Stimulated activated CD8-positive, alpha-beta memory T cell treated with anti-CD3 and anti-CD28 coated beads, Interleukin-2, amount 100 ng/mL, for 1 hour (primary cell): ENCODE data around the gene PSMD11.

Source experiments
- DNase-seq, 2 donors: peaks; one replicate each; pipeline ENCODE4 v3.0.0-alpha.2; 2020; ENCODE audit warnings: low read depth in 2 of 2

Gene PSMD11

DNA sequence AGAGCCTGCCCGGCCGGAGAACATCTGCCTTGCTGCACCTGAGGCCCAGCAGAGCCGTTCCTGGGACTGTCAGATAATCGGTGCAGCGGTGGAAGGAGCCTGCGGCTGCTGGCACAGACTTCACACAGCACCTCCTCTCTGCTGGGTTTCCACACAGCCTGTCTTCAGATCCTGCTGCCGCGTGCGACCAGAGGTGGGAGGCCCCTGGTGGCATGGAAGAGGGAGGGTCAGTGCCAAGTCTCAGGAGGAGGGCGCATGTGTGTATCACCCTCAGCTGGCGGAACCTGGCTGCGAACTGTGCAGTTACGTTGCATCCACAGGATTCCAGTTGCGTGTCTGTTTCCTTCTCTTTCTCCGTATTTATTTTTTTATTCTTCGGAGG lies 45.8 kb downstream of the PSMD11 start:
- DNase-seq, result no peak

DNA sequence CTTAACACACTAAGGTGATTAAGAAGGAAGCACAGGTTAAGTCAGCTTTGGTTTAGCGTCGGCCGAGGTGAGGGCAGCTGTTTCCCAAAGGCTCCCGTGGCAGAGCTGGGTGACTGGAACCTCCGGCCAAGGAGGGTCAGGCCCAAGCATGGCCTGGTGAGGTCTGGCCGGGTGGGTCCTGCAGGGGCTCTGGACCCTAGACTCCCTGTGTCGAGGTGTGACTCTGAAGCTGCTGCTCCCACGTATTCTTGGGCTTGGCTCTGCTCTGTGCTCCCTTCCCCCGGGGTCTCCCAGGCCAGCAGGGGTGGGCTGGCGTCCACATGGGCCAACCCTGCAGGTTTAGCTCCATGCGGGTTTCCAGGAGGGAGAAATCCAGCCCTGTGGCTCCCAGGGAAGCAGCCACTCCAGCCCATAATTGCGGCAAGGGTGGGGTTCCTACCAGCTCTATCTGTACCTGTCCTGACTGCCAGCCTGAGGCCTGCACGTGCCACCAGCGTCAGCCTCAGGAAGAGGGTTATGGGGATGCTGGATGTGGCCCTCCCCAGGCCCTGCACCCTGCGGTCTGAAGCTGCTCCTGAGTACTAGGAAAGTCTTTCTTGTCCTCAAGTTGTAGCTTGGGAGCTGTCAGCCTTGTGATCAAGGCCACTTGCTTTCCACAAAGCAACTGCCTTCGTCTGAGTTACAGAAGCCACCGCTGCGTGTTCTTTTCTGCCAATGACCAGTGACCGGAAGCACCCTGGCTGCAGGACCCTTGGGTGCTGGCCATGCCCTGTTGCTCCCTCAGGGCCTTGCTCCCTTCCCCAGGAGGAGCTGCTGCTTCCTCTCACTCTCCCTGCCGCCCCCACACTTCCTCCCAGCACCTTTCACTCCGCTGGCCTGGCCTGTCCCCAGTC lies 47.3 kb downstream of the PSMD11 start:
- no peak for DNase-seq

DNA sequence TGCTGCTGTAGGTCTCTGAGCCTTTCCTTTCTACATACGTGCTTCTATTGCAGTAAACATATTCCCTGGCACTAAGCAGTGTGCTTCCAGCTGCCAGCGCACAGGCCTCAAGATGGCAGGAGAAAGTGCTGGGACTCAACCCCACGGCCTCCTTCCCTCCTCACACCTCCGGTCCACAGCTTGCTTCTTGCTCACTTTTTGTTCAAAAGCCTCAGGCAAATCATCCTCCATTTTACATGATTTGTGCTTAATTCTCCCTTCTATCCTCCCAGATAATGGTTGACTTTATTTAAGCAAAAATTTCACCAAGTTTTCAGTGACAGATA lies 47.9 kb downstream of the PSMD11 start:
- DNase-seq, result no peak

DNA sequence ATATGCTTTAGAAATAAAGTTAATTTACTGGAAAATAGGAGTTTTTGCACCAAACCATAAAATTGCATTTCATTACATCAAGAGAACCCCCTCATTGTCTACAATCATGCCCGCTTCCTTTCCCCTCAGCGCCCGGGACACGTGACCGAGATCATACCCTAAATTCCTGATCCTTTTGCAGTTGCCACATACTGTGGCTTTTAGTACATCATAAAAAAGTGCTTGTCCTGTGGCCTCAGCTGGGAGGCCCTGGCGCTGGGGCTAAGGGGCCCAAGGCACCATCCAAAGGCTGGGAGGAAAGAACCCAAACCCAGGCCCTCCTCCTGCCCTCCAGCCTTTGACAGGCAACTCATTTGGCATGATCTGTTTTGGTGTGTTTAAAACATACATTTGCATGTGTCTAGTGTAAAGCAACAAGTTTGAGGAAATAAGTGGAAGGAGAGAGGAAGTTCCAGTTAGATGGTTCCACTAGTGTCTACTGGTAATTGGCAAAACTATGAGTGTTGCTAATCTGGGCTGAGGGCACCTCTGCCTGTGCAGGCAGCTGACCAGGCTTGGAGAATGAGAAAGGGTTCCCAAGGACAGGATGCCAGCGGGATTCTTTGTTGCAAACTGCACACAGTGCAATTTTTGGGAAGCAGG lies 48.5 kb downstream of the PSMD11 start:
- DNase-seq, result no peak

DNA sequence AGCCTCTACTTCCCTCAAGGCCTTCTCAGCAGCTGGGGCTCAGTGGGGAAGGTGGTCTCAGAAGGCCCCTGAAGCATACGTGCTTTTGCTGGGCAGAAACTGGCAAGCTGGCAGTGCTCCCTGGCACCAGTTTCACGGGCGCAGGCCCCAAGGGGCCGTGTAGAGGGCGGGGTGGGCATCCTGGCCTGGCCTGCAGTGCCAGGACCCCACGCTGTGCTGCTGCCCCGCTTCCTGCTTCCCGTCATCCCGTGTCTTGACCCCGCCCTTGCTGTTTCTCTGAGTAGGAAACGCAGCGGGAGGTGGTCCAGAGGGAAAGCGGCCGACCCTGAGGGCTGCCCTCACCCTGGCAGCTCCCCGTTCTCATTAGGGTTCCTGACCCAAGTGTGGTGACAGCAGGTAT lies 49.3 kb downstream of the PSMD11 start:
- DNase-seq, result no peak

DNA sequence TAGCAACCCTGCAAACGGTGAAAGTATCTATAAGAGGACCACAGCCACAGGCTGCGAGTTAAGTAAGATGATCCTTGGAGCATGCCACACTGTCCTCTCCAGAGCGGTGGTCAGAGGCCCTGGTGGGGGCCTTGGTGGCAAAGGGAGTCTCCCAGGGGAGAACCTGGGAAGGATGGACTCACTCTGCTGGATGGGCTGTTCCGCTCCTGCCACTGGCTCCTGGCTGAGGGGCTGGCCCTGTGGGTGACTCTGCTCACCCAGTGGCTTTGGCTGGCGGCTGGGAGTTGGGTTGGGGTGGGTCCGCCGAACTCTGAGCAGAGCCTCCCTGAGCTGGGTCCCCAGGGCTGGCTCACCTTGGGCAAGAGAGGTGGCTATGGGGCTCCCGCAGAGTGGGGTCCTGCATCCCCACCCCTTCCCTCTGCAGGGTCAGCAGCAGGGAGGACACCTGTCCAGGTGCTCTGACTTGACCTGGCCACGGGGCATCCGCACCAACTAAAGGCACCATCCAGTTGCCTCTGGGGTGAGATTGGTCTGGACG lies 49.7 kb downstream of the PSMD11 start:
- no peak for DNase-seq

DNA sequence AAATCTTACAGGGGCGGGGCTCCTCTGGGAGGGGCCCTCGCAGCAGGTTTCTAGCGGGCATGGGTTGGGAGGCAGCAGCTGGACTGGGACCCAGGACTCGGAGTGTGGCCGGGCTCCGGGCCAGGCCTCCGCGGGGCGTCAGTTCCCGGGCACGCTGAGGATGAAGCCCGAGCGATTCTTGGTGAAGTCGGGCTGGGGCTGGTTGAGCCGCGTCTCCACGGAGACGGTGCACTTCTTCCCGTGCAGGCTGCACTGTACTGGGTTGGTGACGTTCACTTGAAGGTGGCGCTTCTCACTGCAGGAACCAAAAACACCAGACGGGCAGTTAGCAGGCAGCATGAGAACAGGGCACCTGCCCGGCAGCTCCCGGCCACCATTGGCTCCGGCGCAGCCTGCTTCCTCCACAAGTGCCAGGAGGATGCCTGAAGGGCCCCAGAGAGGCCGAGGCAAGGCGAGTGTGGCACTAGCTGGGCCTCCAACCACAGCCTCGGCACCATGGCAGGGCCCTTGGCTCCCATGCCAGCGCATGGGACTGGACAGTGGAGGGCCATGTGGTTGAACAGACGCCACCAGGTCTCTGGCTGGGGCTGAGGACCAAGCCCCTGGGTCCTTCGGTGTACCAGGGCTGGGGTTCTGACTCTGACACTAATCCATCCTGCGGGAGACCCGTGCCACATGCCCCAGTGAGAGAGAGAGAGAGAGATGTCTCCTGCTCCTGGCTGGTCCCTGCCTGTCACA lies 50.5 kb downstream of the PSMD11 start:
- no peak for DNase-seq

DNA sequence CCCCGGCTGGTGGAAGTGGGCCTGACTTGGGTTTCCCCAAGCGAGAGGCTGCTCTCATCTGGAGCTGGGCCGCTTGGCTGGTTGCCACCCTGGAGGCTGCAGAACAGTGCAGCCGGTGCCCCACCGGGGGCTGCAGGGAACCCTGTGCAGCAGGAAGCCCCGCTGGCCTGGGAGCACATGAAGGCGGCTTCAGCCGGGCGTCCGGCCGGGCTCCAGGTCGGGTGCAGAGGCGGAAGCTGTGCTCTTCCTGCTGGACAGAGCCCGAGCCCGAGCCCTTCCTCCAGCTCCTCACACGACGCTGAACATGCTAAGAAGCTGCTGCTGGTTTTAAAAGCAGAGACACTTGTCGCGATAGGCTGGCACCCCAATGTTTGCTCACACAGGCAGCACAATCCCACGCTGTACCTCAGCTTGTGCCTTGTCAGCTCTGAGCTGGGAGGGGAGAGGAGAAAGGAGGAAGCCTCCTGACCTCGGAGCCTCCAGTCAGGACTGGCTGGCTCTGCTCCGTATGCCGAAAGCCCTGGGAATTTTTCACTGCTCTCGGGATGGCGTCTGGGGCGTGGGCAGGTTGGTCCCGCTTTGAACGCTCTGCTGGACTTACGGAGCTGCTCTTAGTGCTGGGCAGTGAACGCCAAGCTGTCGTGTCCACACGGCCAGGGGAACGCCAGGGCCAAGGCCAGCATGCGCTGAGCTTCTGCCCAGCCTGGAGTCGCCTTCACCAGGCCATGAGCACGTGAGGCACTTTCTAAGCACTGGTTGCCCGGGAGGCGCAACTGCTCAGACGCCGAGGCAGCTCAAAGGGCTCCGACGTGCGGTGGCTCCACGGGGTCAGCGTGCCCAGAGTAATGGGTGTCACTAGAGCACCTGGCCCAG lies 51.3 kb downstream of the PSMD11 start:
- no peak for DNase-seq

DNA sequence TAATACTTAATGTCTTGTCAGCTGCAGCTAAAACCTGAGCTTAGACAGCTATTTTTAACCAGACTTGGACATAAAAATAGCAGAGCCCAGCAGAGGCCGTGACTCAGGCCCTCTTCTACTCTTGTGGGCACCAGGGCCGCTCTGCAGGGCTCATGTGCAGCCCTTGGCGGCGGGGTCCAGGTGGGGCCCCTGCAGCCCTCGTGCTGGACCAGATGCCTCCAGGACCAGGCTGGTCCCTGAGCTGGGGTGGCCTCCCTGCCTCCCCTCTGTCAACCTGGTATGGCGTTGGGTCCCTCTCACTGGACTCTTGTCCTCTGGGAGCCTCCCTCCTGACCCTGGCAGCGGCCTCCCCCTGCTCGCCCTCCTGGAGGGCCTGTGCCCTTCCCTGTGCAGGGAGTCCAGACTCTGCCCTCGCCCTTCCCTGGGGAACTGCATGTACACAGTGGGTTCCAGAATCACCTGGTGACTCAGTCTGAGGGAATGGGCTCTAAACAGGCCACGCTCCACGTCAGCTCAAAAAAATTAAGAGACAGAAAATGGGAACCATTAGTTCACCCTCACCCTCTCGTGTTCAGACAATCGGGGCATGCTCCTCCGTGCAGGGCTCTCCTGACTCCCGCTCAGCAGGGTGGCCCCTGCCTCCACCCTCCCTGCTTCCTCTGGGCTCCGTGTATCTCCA lies 52.2 kb downstream of the PSMD11 start:
- no peak for DNase-seq

DNA sequence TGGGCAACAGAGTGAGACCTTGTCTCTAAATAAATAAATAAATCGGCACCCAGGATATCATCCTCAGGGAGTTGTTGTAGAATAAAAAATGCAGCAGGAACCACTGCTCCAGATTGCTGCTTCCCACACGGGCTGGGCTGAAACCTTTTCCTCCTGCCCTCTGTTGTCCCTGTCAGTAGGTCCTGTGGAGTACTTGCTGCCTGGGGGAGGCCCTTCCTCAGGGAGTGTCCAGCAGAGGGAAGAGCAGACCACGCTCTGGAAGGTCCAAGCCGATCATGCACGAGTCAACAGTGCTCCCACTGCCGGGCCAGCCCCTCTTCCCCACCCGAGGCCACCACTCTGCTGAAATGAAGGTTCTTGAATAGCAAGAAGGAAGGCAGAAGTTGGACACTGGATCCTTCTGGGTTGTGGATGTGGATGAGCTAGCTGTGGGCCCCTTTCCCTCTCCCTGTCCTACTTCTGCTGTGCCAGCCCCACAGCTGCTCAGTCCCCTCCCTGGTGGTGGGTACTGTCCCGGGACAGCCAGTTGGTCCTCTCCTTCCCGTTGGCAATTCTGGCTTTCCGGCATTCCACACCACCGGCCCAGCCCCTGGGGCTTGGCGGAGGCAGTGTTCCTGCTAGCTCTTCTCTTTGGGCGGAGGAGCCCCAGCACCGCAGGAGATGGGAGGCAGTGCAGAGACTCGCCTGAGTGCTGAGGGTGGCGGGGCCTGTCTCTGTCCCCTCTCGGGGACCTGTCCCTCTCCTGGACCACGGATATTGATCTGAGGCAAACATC lies 53.3 kb downstream of the PSMD11 start:
- DNase-seq, result no peak

DNA sequence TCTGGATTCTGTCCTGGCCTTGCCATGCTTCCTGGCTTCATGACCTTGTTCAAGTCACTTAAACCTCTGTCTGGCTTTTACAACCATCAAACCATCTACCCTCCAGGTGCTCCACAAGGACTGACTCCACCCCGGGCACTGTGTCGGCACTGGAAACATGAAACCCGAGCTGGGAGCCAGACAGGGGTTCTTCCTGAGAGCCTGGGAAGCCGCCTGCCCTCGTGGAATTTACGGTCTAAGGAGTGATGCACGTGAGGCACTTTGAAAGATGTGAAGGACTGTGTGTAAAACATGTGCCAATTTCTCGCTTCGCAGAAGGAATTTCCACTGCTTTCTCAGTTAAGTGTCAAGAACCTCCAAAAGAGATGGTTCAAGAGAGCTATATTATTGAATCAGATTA lies 54.1 kb downstream of the PSMD11 start:
- no peak for DNase-seq

DNA sequence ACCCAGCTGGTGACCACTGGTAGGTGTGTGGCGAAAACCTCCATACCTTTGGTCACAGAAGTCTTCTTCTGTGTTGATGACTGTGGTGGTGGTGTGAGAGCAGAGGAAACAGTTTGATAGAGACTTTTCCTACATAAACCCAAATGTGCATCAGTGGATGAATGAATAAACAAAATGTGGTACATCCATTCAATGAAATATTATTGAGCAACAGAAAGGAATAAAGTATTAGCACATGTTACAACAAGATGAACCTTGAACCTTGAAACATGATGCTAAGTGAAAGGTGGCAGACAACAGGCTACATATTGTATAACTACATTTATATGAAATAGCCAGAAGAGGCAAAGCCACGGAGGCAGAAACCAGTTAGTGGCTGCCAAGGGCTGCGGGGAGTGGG lies 57.7 kb downstream of the PSMD11 start:
- no peak for DNase-seq

DNA sequence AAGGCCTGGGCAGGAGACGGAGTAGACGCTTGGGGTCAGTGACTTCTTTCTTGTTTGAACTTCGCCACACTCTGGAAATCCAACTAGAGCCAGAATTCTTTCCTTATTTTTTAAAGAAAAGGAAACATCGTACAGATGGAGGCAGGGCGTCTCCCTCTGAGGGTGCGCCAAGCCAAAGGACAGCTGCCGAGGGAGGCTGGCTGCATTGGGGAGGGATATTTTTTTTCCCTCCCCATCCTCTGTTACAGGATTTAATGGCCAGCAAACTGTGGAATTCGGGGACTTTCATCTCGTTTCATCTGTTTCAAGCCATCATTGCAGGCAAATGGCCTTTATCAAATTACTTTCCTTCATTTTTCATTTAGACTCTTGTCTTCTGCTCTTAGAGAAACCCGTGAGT lies 58.4 kb downstream of the PSMD11 start:
- no peak for DNase-seq

DNA sequence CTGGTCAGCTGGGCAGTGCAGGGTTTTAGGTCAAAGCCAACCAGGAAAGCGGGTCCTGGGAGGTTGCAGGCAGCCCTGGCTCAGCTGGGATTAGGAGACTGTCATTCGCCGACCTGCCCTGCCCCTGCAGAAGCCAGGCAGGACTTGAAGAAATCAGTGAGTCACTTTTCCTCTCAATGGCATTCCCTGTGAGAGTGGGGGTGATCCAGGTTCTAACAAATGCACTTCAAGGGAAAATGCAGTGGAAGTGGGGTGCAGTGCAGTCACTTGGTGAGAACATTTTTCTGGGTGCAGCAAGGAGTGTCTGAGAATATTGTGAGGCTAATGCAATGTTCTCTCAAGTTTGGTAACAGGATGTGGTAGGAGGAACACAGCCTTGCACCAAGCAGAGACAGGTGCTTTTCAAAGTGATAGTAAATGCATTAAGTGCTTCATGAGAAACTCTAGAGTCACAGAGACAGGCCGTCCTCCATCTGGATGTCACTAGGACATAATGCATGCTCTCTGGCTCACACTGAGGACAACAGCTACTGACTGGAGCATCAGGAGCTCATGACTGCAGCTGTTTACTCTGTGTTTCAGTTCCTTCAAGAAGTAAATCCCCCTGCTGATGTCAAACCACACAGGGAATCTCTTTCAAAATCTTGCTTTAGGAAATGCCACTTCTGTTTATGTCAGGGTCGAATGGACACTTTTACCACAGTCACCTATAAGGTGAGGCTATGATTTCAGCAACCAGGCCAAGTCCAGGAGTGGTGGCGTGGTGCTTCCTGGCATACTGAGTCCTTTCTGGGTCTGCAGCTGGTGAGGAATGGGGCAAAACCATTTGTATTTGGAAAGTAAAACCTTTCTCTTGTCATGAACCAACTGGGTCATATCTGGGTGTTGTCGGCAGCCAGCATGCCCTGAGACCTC lies 59.2 kb downstream of the PSMD11 start:
- no peak for DNase-seq

DNA sequence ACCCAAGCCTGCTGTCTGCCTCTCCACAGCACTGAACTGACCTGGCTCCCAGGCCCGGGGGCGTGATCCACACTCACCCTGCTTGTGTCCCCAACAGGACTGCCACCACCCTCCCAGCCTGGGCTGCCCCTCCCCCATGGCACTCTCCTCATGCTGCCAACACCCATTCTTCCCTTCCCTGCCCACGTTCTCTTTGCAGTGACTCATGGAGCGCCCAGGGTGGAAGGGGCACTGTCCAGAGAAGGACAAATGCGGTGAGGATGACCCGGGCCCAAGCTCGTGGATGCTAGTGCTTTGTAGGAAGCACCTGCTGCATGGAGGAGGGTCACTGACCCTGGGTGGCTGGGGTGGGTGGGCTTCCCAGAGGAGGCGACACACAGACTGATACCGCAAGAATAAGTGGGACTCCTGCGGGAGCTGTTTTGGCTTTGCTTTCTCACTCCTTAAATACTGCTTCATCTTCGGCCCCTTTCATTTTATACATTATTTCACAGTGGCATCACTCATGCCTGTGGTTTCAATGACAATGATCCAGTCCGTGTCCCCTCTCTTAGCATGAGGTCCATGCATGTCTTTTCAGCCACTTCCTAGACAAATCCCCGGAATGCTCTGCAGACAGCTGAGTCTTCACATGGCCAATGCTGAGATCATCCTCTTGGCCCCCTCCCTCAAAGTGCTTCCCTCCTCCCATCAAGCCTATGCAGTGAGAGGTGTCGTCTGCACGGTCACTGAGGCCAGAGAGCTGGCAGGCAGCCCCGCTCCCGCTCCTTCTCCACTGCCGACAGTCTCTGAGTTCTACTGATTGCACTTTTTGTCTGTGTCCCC lies 60.1 kb downstream of the PSMD11 start:
- DNase-seq, result no peak

DNA sequence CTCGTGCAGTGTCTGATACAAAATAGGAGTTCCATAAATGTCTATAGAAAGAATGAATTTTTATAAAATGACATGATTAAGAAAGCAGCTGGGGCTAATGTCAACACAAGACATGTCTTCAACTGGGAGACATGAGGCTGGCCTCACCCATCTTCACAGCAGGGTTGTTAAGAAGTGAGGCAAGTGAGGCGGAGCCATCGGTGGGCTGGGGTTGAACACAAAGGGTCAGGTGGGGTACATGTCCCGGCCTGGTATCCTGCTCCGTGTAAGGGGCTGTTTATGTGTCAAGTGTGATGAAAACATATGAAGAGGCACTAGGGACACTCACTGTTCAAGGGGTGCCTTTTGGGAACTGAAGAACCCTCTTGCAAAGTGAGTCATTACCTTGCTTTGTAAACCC lies 64.6 kb downstream of the PSMD11 start:
- DNase-seq, result no peak

DNA sequence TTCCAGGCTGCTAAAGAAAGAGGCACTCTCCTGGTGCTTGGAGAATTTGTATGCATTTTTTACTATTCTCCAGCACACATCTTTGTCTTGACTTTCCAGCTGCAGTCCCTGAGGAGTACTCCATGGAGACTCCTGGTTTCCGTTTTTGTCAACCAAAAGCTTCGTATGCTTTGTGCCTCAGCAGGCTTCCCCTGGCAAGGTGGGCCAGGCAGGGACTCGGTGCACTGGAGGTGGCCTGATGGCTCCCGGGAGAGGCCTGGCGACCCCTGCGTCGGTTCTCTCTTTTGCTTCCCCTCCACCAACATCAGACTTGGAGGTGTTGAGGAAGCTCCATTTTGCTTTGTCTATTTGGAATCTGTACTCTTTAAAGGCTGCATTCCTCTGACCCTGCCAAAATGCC lies 66.2 kb downstream of the PSMD11 start:
- DNase-seq, result no peak

DNA sequence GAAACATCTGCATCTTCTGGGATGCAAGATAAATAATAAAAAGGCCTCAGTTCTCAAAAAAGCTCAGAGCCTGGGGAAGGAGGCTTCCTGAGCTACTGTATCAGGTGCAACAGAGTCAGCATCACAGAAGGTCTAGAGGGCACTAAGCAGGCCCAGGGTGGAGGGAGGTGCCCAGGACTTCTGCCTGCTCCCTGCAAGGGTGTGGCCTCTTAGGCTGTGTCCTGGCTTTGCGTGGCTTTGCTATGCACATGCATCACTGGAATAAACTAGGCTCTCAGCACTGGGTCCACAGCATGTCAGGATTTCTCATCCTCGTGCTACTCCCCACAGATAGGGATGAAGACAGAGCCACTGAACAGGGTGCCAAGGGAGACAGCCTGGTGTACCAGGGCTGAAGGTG lies 68.0 kb downstream of the PSMD11 start:
- no peak for DNase-seq
